HFFc6 (cell line): ENCODE data around the gene PAK6. TPM values are rescaled to one million over a fixed set of nuclear protein-coding genes. Genes with fewer than 3 reads are reported as not detected.

ENCODE experiments used
- DNase-seq: peaks from one replicate; pipeline ENCODE4 v3.0.0-alpha.2; 2018
- H3K27ac Mint-ChIP-seq: 2 replicates; pipeline ENCODE4 v1.8.0; 2020; ENCODE audit warnings: mild to moderate bottlenecking, mixed read lengths
- H3K27me3 Mint-ChIP-seq: 2 replicates; pipeline ENCODE4 v1.8.0; 2021; ENCODE audit warnings: mild to moderate bottlenecking, moderate library complexity, mixed read lengths; ENCODE audit not compliant: insufficient read depth
- H3K36me3 Mint-ChIP-seq: 2 replicates; pipeline ENCODE4 v1.8.0; 2021; ENCODE audit warnings: low read depth, mixed read lengths
- H3K4me1 Mint-ChIP-seq: 2 replicates; pipeline ENCODE4 v1.8.0; 2020; ENCODE audit warnings: low read depth, mixed read lengths
- H3K4me3 Mint-ChIP-seq: 2 replicates; pipeline ENCODE4 v1.8.0; 2020; ENCODE audit warnings: mild to moderate bottlenecking, moderate library complexity, mixed read lengths
- H3K9me3 Mint-ChIP-seq: 2 replicates; pipeline ENCODE4 v1.8.0; 2020; ENCODE audit warnings: mild to moderate bottlenecking, mixed read lengths
- CTCF ChIP-seq: fragments of 200-600 bp; sonication (generic); IDR thresholded peaks from 2 replicates; pipeline ENCODE4 v1.5.0; 2021; ENCODE audit warnings: antibody characterized with exemption, mild to moderate bottlenecking
- total RNA-seq, 6 experiments: library from RNA; stranded (reverse); fragmentation: NEBNext Ultra II Directional; extraction: Animal tissue kit (Norgen Biotek cat#: 25700); gene quantifications; 2 replicates in 1 of 6; 3 replicates in 5 of 6; pipeline ENCODE4 v1.2.3, GENCODE V29; 2021

PAK6 gene
- total RNA-seq, 6 experiments from 2014 or later = not detected

- H3K4me1 Mint-ChIP-seq = peaks cover 13% of the 10 kb centered on the region
- H3K27ac Mint-ChIP-seq = no peak overlapping the region
- H3K36me3 Mint-ChIP-seq = no peaks in the 10 kb centered on the region
- H3K9me3 Mint-ChIP-seq = no peaks in the 10 kb centered on the region
- DNase-seq = no peak
- TF ChIP-seq CTCF = no peak
- peaks cover 44% of the 10 kb centered on the region for H3K27me3 Mint-ChIP-seq
- H3K4me3 Mint-ChIP-seq = no peak overlapping the region
Observed at GRCh38 chr15:40281057-40281800, 42.4 kb downstream of the PAK6 start.

- Mint-ChIP-seq H3K4me3 (no peak overlapping the region), H3K36me3 (no peaks in the 10 kb centered on the region), H3K27me3 (peaks cover 43% of the 10 kb centered on the region), H3K9me3 (no peaks in the 10 kb centered on the region), H3K4me1 (peaks cover 13% of the 10 kb centered on the region), H3K27ac (no peak overlapping the region)
- no peak for TF ChIP-seq CTCF
- no peak for DNase-seq
Observed at GRCh38 chr15:40281801-40282146, 42.9 kb downstream of the PAK6 start.

GRCh38 chr15:40282147-40282868 lies 43.4 kb downstream of the PAK6 start:
- peaks cover 13% of the 10 kb centered on the region for H3K4me1 Mint-ChIP-seq
- peaks cover 43% of the 10 kb centered on the region for H3K27me3 Mint-ChIP-seq
- no peaks in the 10 kb centered on the region for H3K36me3 Mint-ChIP-seq
- no peak overlapping the region for H3K4me3 Mint-ChIP-seq
- no peak overlapping the region for H3K27ac Mint-ChIP-seq
- no peak for DNase-seq
- H3K9me3 Mint-ChIP-seq = no peaks in the 10 kb centered on the region
- TF ChIP-seq CTCF = peak; percentile 62

- H3K9me3 Mint-ChIP-seq = no peaks in the 10 kb centered on the region
- DNase-seq = no peak
- H3K4me1 Mint-ChIP-seq = peaks cover 13% of the 10 kb centered on the region
- H3K27ac Mint-ChIP-seq = no peak within 1 kb of the TSS
- no peak for TF ChIP-seq CTCF
- H3K27me3 Mint-ChIP-seq = peaks cover 44% of the 10 kb centered on the region
- H3K36me3 Mint-ChIP-seq = no peaks in the 10 kb centered on the region
- H3K4me3 Mint-ChIP-seq = no peak within 1 kb of the TSS
Observed at GRCh38 chr15:40282869-40283614, 44.2 kb downstream of the PAK6 start, which contains the start of gene ANKRD63. TSS of gene ANKRD63 (minus strand) at chr15:40283064. CDS start at chr15:40282586, 478 bp downstream.

- no peak for TF ChIP-seq CTCF
- peaks cover 13% of the 10 kb centered on the region for H3K4me1 Mint-ChIP-seq
- H3K36me3 Mint-ChIP-seq = no peaks in the 10 kb centered on the region
- H3K9me3 Mint-ChIP-seq = no peaks in the 10 kb centered on the region
- H3K27me3 Mint-ChIP-seq = peaks cover 40% of the 10 kb centered on the region
- no peak overlapping the region for H3K4me3 Mint-ChIP-seq
- H3K27ac Mint-ChIP-seq = no peak overlapping the region
- no peak for DNase-seq
Observed at GRCh38 chr15:40283615-40284300, 44.9 kb downstream of the PAK6 start.
